Ascending aorta (tissue), 2 donors: ENCODE data around the gene ACR. TPM values are rescaled to one million over a fixed set of nuclear protein-coding genes. Genes with fewer than 3 reads are reported as not detected.
"Not testable (repeated sequence)": the region's sequence is repeated elsewhere in the genome, so short reads cannot be mapped to it uniquely, and the experiment has no call there.

ENCODE experiments used
- DNase-seq, 2 donors: peaks; one replicate each; pipeline ENCODE4 v3.0.0-alpha.2; 2019; ENCODE audit warnings: low spot score in 2 of 2
- H3K27ac ChIP-seq, 2 donors: fragments of 200-600 bp; sonication (generic); one replicate each; pipeline ENCODE4 v1.5.1; 2016 to 2017; ENCODE audit warnings: mild to moderate bottlenecking in 1 of 2
- H3K27me3 ChIP-seq: fragments of 200-600 bp; sonication (generic); one replicate; pipeline ENCODE4 v1.5.1; 2017
- H3K36me3 ChIP-seq, 2 donors: fragments of 200-600 bp; sonication (generic); one replicate each; pipeline ENCODE4 v1.5.1; 2016
- H3K4me1 ChIP-seq, 2 donors: fragments of 200-600 bp; sonication (generic); one replicate each; pipeline ENCODE4 v1.5.1; 2016 to 2017; ENCODE audit warnings: mild to moderate bottlenecking in 1 of 2
- H3K4me3 ChIP-seq, 2 donors: fragments of 200-600 bp; sonication (generic); one replicate each; pipeline ENCODE4 v1.5.1; 2016 to 2017; ENCODE audit warnings: mild to moderate bottlenecking in 1 of 2
- H3K9me3 ChIP-seq, 2 donors: fragments of 200-600 bp; sonication (generic); one replicate each; pipeline ENCODE4 v1.5.1; 2016
- CTCF ChIP-seq, 3 experiments: fragments of 200-600 bp in 2 of 3; fragments of 450-650 bp in 1 of 3; sonication (generic) in 2 of 3; IDR thresholded peaks; one replicate each; pipeline ENCODE4 v1.5.1; 2016 to 2019; ENCODE audit warnings: antibody characterized with exemption in 3 of 3, mild to moderate bottlenecking in 1 of 3, moderate library complexity in 1 of 3
- intact Hi-C: fragments of 100-400 bp; cut with DNase I; formaldehyde crosslinking; loops from one replicate; pipeline ENCODE4 v1.15.1; 2023
- total RNA-seq: library from RNA; depleted of rRNA; stranded (reverse); fragments of >200 nt; gene quantifications from one replicate; pipeline ENCODE4 v1.1.0, GENCODE V29; 2016

ACR gene
- total RNA-seq, 1 donor from 2014 or later: not detected

GRCh38 chr22:50775132-50775531, 37.1 kb downstream of the ACR start:
- H3K4me3 ChIP-seq, intact Hi-C loops, H3K4me1 ChIP-seq, H3K27me3 ChIP-seq, DNase-seq, H3K36me3 ChIP-seq, H3K27ac ChIP-seq, H3K9me3 ChIP-seq: not testable (repeated sequence)
- TF ChIP-seq CTCF (IDR thresholded peaks at IDR 0.05): peak in 2 of 3 experiments; percentile 14 to 20

GRCh38 chr22:50777631-50778030, 39.6 kb downstream of the ACR start:
- intact Hi-C loops, H3K9me3 ChIP-seq, H3K27ac ChIP-seq, H3K4me1 ChIP-seq, H3K27me3 ChIP-seq, H3K4me3 ChIP-seq, H3K36me3 ChIP-seq, DNase-seq: not testable (repeated sequence)

GRCh38 chr22:50780244-50780643, 42.2 kb downstream of the ACR start:
- H3K36me3 ChIP-seq, DNase-seq, intact Hi-C loops: not testable (repeated sequence)

GRCh38 chr22:50782253-50782652, 44.2 kb downstream of the ACR start:
- H3K27ac ChIP-seq, H3K4me1 ChIP-seq, intact Hi-C loops, H3K4me3 ChIP-seq, H3K27me3 ChIP-seq, DNase-seq, H3K9me3 ChIP-seq, H3K36me3 ChIP-seq: not testable (repeated sequence)

More at GRCh38 chr22:50780244-50780643, 42.2 kb downstream of the ACR start:
- H3K27me3 ChIP-seq, H3K9me3 ChIP-seq, H3K27ac ChIP-seq, H3K4me3 ChIP-seq, H3K4me1 ChIP-seq: not testable (repeated sequence)

GRCh38 chr22:50783033-50783879, 45.3 kb downstream of the ACR start, which contains the start of gene RABL2B:
Gene RABL2B (minus strand): TSS chr22:50783636. CDS start chr22:50782294, 1,342 bp downstream.
- peak within 1 kb of the TSS; percentile 56 to 70 for H3K4me3 ChIP-seq
- H3K9me3 ChIP-seq, H3K4me1 ChIP-seq, intact Hi-C loops, H3K27me3 ChIP-seq, H3K36me3 ChIP-seq: not testable (repeated sequence)
- DNase-seq: peak; percentile 65 to 95
- H3K27ac ChIP-seq: peak within 1 kb of the TSS in 1 of 2 donors; percentile 37

- Histone ChIP-seq H3K4me3 (peak overlapping the region; percentile 56 to 70), H3K27ac (peak overlapping the region in 1 of 2 donors; percentile 37)
- H3K9me3 ChIP-seq, H3K4me1 ChIP-seq, intact Hi-C loops, DNase-seq, H3K36me3 ChIP-seq, H3K27me3 ChIP-seq: not testable (repeated sequence)
Observed at GRCh38 chr22:50783880-50784276, 45.9 kb downstream of the ACR start.

GRCh38 chr22:50785289-50785688, 47.3 kb downstream of the ACR start:
- H3K27ac ChIP-seq, DNase-seq, H3K27me3 ChIP-seq, H3K9me3 ChIP-seq, H3K4me1 ChIP-seq, intact Hi-C loops, H3K36me3 ChIP-seq: not testable (repeated sequence)
- H3K4me3 ChIP-seq: peak overlapping the region in 1 of 2 donors; percentile 6

GRCh38 chr22:50786936-50787335, 48.9 kb downstream of the ACR start:
- H3K36me3 ChIP-seq, H3K4me3 ChIP-seq, DNase-seq, H3K9me3 ChIP-seq, H3K4me1 ChIP-seq, H3K27me3 ChIP-seq, intact Hi-C loops, H3K27ac ChIP-seq: not testable (repeated sequence)

Other genes with a start within 250 kb of the ACR start
- gene LMF2, start 230.5 kb upstream of the ACR start, total RNA-seq: 119 TPM
- gene NCAPH2, start 230.0 kb upstream of the ACR start, total RNA-seq: 41.7 TPM
- gene SCO2, start 212.6 kb upstream of the ACR start, total RNA-seq: not detected
- gene TYMP, start 208.2 kb upstream of the ACR start, total RNA-seq: 150 TPM
- gene KLHDC7B, start 192.3 kb upstream of the ACR start, total RNA-seq: not detected
- not detected for gene SYCE3, start 175.3 kb upstream of the ACR start, total RNA-seq
- gene CPT1B, start 159.8 kb upstream of the ACR start, total RNA-seq: 0.43 TPM
- 82.4 TPM for gene CHKB, start 155.4 kb upstream of the ACR start, total RNA-seq
- gene MAPK8IP2, start 137.4 kb upstream of the ACR start, total RNA-seq: not detected
- gene ARSA, start 110.1 kb upstream of the ACR start, total RNA-seq: 111 TPM
- gene SHANK3, start 65.4 kb upstream of the ACR start, total RNA-seq: 128 TPM
- gene RABL2B, start 45.4 kb downstream of the ACR start, total RNA-seq: 6.2 TPM